ENCODE results near the gene MREG. TPM values are rescaled to one million over a fixed set of nuclear protein-coding genes. Genes with fewer than 3 reads are reported as not detected.

MREG gene
- total RNA-seq, 4 donors from 2014 or later: 2.9 to 14.6 (median 3.6) TPM

- H3K36me3 ChIP-seq: no peaks in the 10 kb centered on the region
- peaks cover 0 to 10% (median 0%) of the 10 kb centered on the region in 4 donors for H3K9me3 ChIP-seq
- 81 to 90% methylated on average over 8 of the region's 8 CpGs for WGBS, 2 donors
- no peaks in the 10 kb centered on the region for H3K27me3 ChIP-seq
- H3K27ac ChIP-seq: no peak overlapping the region
- TF ChIP-seq POLR2A (IDR thresholded peaks at IDR 0.05): no peak
- no peak for TF ChIP-seq EP300 (IDR thresholded peaks at IDR 0.05)
- TF ChIP-seq CTCF (IDR thresholded peaks at IDR 0.05): no peak
- H3K4me3 ChIP-seq: no peak overlapping the region
- H3K4me1 ChIP-seq: no peaks in the 10 kb centered on the region
- DNase-seq (ENCODE audit: low spot score in 2 of 2): no peak
Observed at GRCh38 chr2:215911301-215912085, 101.9 kb downstream of the MREG start.

- H3K27me3 ChIP-seq: no peaks in the 10 kb centered on the region
- no peak overlapping the region for H3K27ac ChIP-seq
- H3K4me3 ChIP-seq: no peak overlapping the region
- no peak for DNase-seq (ENCODE audit: low spot score in 2 of 2)
- H3K36me3 ChIP-seq: no peaks in the 10 kb centered on the region
- peaks cover 0 to 10% (median 0%) of the 10 kb centered on the region in 4 donors for H3K9me3 ChIP-seq
- no peaks in the 10 kb centered on the region for H3K4me1 ChIP-seq
- TF ChIP-seq CTCF (IDR thresholded peaks at IDR 0.05) (no peak), POLR2A (IDR thresholded peaks at IDR 0.05) (no peak), EP300 (IDR thresholded peaks at IDR 0.05) (no peak)
Observed at GRCh38 chr2:215910180-215910579, 103.2 kb downstream of the MREG start.

- DNase-seq (ENCODE audit: low spot score in 2 of 2): no peak
- Histone ChIP-seq H3K27ac (no peak overlapping the region), H3K4me3 (no peak overlapping the region), H3K9me3 (peaks cover 0 to 10% (median 0%) of the 10 kb centered on the region in 4 donors), H3K4me1 (no peaks in the 10 kb centered on the region), H3K36me3 (no peaks in the 10 kb centered on the region), H3K27me3 (no peaks in the 10 kb centered on the region)
- WGBS, 2 donors: 90 to 91% methylated on average over 9 of the region's 9 CpGs
- no peak for TF ChIP-seq POLR2A (IDR thresholded peaks at IDR 0.05)
- TF ChIP-seq EP300 (IDR thresholded peaks at IDR 0.05): no peak
- TF ChIP-seq CTCF (IDR thresholded peaks at IDR 0.05): no peak
Observed at GRCh38 chr2:215907147-215907546, 106.2 kb downstream of the MREG start.

- H3K36me3 ChIP-seq: no peaks in the 10 kb centered on the region
- DNase-seq (ENCODE audit: low spot score in 2 of 2): no peak
- no peaks in the 10 kb centered on the region for H3K4me1 ChIP-seq
Observed at GRCh38 chr2:215906458-215906857, 106.9 kb downstream of the MREG start.

More at GRCh38 chr2:215906458-215906857, 106.9 kb downstream of the MREG start:
- no peak overlapping the region for H3K4me3 ChIP-seq
- H3K27ac ChIP-seq: no peak overlapping the region
- no peaks in the 10 kb centered on the region for H3K27me3 ChIP-seq
- H3K9me3 ChIP-seq: peaks cover 0 to 10% (median 0%) of the 10 kb centered on the region in 4 donors
- no peak for TF ChIP-seq CTCF (IDR thresholded peaks at IDR 0.05)
- no peak for TF ChIP-seq POLR2A (IDR thresholded peaks at IDR 0.05)
- TF ChIP-seq EP300 (IDR thresholded peaks at IDR 0.05): no peak
